ENCODE data around the gene MGARP.
"Not testable (repeated sequence)": the region's sequence is repeated elsewhere in the genome, so short reads cannot be mapped to it uniquely, and the experiment has no call there.

MGARP gene

GRCh38 chr4:139295206-139295941 is 15.3 kb upstream of the MGARP start:
- DNase-seq (ENCODE audit: low read depth): peak; percentile 86

- DNase-seq (ENCODE audit: low read depth): peak; percentile 13
Observed at GRCh38 chr4:139286186-139286698, 6.2 kb upstream of the MGARP start.

- DNase-seq (ENCODE audit: low read depth): peak; percentile 44
Observed at GRCh38 chr4:139282721-139283075, 2.7 kb upstream of the MGARP start.

GRCh38 chr4:139282065-139282720 is 2.2 kb upstream of the MGARP start:
- peak; percentile 58 for DNase-seq (ENCODE audit: low read depth)

GRCh38 chr4:139278912-139279759 is 889 bp downstream of the MGARP start:
- DNase-seq (ENCODE audit: low read depth): peak; percentile 22

GRCh38 chr4:139278485-139278884 is 1.5 kb downstream of the MGARP start:
- no peak for DNase-seq (ENCODE audit: low read depth)

- no peak for DNase-seq (ENCODE audit: low read depth)
Observed at GRCh38 chr4:139275281-139275735, 4.7 kb downstream of the MGARP start.

GRCh38 chr4:139274790-139275189 is 5.2 kb downstream of the MGARP start:
- DNase-seq (ENCODE audit: low read depth): no peak

- no peak for DNase-seq (ENCODE audit: low read depth)
Observed at GRCh38 chr4:139273835-139274234, 6.2 kb downstream of the MGARP start.

- no peak for DNase-seq (ENCODE audit: low read depth)
Observed at GRCh38 chr4:139267301-139267700, 12.7 kb downstream of the MGARP start.

- DNase-seq (ENCODE audit: low read depth): peak; percentile 93
Observed at GRCh38 chr4:139266583-139267257, 13.3 kb downstream of the MGARP start.

- no peak for DNase-seq (ENCODE audit: low read depth)
Observed at GRCh38 chr4:139266208-139266582, 13.8 kb downstream of the MGARP start.

GRCh38 chr4:139265654-139266053 is 14.4 kb downstream of the MGARP start:
- DNase-seq (ENCODE audit: low read depth): no peak

- DNase-seq (ENCODE audit: low read depth): peak; percentile 35
Observed at GRCh38 chr4:139256349-139256748, 23.7 kb downstream of the MGARP start.

- DNase-seq (ENCODE audit: low read depth): not testable (repeated sequence)
Observed at GRCh38 chr4:139255581-139255980, 24.4 kb downstream of the MGARP start.

- no peak for DNase-seq (ENCODE audit: low read depth)
Observed at GRCh38 chr4:139253713-139254112, 26.3 kb downstream of the MGARP start.

GRCh38 chr4:139253046-139253445 is 27.0 kb downstream of the MGARP start:
- DNase-seq (ENCODE audit: low read depth): no peak

- peak; percentile 37 for DNase-seq (ENCODE audit: low read depth)
Observed at GRCh38 chr4:139247700-139248238, 32.3 kb downstream of the MGARP start.

- DNase-seq (ENCODE audit: low read depth): peak; percentile 59
Observed at GRCh38 chr4:139247241-139247640, 32.8 kb downstream of the MGARP start.

- no peak for DNase-seq (ENCODE audit: low read depth)
Observed at GRCh38 chr4:139246166-139246565, 33.9 kb downstream of the MGARP start.

- DNase-seq (ENCODE audit: low read depth): no peak
Observed at GRCh38 chr4:139245590-139245989, 34.4 kb downstream of the MGARP start.
